PC-9 (cell line): ENCODE measurements around the gene SCARB1.

Source experiments
- EZH2 ChIP-seq: fragments of 200-600 bp; sonication (generic); IDR thresholded peaks from 2 replicates; pipeline ENCODE4 v1.8.0; 2017; ENCODE audit warnings: antibody characterized with exemption, low read depth
- TF ChIP-seq, protein P1 (sequence below): fragments of 200-600 bp; sonication (generic); conservative IDR thresholded peaks from 2 replicates; pipeline ENCODE4 v1.6.1; 2017; ENCODE audit warnings: mixed run types, antibody characterized with exemption, mild to moderate bottlenecking, moderate library complexity

- TF ChIP-seq, protein P1, sequence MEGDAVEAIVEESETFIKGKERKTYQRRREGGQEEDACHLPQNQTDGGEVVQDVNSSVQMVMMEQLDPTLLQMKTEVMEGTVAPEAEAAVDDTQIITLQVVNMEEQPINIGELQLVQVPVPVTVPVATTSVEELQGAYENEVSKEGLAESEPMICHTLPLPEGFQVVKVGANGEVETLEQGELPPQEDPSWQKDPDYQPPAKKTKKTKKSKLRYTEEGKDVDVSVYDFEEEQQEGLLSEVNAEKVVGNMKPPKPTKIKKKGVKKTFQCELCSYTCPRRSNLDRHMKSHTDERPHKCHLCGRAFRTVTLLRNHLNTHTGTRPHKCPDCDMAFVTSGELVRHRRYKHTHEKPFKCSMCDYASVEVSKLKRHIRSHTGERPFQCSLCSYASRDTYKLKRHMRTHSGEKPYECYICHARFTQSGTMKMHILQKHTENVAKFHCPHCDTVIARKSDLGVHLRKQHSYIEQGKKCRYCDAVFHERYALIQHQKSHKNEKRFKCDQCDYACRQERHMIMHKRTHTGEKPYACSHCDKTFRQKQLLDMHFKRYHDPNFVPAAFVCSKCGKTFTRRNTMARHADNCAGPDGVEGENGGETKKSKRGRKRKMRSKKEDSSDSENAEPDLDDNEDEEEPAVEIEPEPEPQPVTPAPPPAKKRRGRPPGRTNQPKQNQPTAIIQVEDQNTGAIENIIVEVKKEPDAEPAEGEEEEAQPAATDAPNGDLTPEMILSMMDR: no peak
- TF ChIP-seq EZH2: no peak
Observed at GRCh38 chr12:124861898-124862676, 1.6 kb downstream of the SCARB1 start.
